Endothelial cell of umbilical vein (primary cell): ENCODE data around the gene HNRNPH2.

ENCODE experiments used
- CTCF ChIP-seq, 2 donors: IDR thresholded peaks; 1 replicate in 1 of 2; 2 replicates in 1 of 2; pipeline ENCODE4 v1.5.1; 2011; ENCODE audit warnings: low read length in 2 of 2, mild to moderate bottlenecking in 2 of 2, moderate library complexity in 2 of 2, control low read depth in 1 of 2, inconsistent platforms in 1 of 2, low read depth in 1 of 2; ENCODE audit not compliant: insufficient read depth in 1 of 2; ENCODE audit errors: extremely low read depth in 1 of 2
- MAX ChIP-seq: IDR thresholded peaks from 2 replicates; pipeline ENCODE4 v1.6.1; 2011; ENCODE audit not compliant: insufficient read depth, insufficient read length
- POLR2A ChIP-seq: IDR thresholded peaks from 2 replicates; pipeline ENCODE4 v1.6.1; 2012; ENCODE audit warnings: low read depth, mild to moderate bottlenecking, control low read depth, low read length

- TF ChIP-seq MAX: no peak
- no peak for TF ChIP-seq POLR2A
- TF ChIP-seq CTCF (IDR thresholded peaks at IDR 0.05; ENCODE audit: extremely low read depth in 1 of 2, insufficient read depth in 1 of 2, low read depth in 1 of 2, low read length in 2 of 2): no peak
Observed at GRCh38 chrX:101386542-101386885, 21.5 kb upstream of the HNRNPH2 start.
